Measurements from ENCODE around the gene GGT6. TPM values are rescaled to one million over a fixed set of nuclear protein-coding genes. Genes with fewer than 3 reads are reported as not detected.

The GGT6 gene
- polyA plus RNA-seq, 3 donors, result not detected

- peak; percentile 94 to 96 (median 95) for DNase-seq
- Histone ChIP-seq H3K27me3 (ENCODE audit: control insufficient read depth in 2 of 2, insufficient read depth in 2 of 2, low read length in 2 of 2) (no peaks in the 10 kb centered on the region), H3K4me2 (replicated peaks; ENCODE audit: extremely low read depth, low read length, poor library complexity, severe bottlenecking) (peak within 1 kb of the TSS; percentile 96), H3K9me3 (replicated peaks in 1 of 2; ENCODE audit: control insufficient read depth in 1 of 2, insufficient read depth in 1 of 2, low read length in 2 of 2) (no peaks in the 10 kb centered on the region), H3K9ac (ENCODE audit: insufficient read depth, low read length, poor library complexity, severe bottlenecking) (peak within 1 kb of the TSS; percentile 70), H3K36me3 (replicated peaks in 1 of 2; ENCODE audit: control insufficient read depth in 1 of 2, insufficient read depth in 2 of 2, low read length in 2 of 2) (peaks cover 28 to 34% of the 10 kb centered on the region in 2 donors), H3K27ac (ENCODE audit: low read depth in 1 of 2, low read length in 2 of 2) (peak within 1 kb of the TSS; percentile 62 to 80), H3K79me2 (ENCODE audit: insufficient read depth, low read length) (peaks cover 17% of the 10 kb centered on the region), H3K4me3 (replicated peaks in 1 of 3; ENCODE audit: low read depth in 2 of 3, low read length in 3 of 3) (peak within 1 kb of the TSS; percentile 70 to 89 (median 87)), H4K20me1 (ENCODE audit: insufficient read depth, low read length) (no peaks in the 10 kb centered on the region), H2AFZ (ENCODE audit: insufficient read depth, low read depth, low read length, poor library complexity, severe bottlenecking) (peak within 1 kb of the TSS; percentile 91), H3K4me1 (ENCODE audit: control insufficient read depth in 1 of 2, insufficient read depth in 2 of 2, low read length in 2 of 2) (peaks cover 19 to 26% of the 10 kb centered on the region in 2 donors)
- Mint-ChIP-seq H3K4me3 (peak within 1 kb of the TSS; percentile 91 to 97), H3K4me1 (peaks cover 21% of the 10 kb centered on the region), H3K27ac (peak within 1 kb of the TSS; percentile 86 to 96 (median 95)), H3K27me3 (ENCODE audit: low read depth in 3 of 3) (peaks cover 0 to 2% (median 1%) of the 10 kb centered on the region in 3 donors), H3K9me3 (no peaks in the 10 kb centered on the region), H3K36me3 (peaks cover 27 to 34% of the 10 kb centered on the region in 2 donors)
- intact Hi-C loops (cut with micrococcal nuclease), result loop anchor here in 1 of 2 donors (5.0 kb wide), 1 partner anchor 188 kb away; the partner anchor contains the start of gene UBE2G1
- WGBS (ENCODE audit: insufficient coverage), result under 1% methylated on average over 69 of the region's 69 CpGs
- peak; percentile 14 for TF ChIP-seq CTCF (IDR thresholded peaks at IDR 0.05)
Observed at GRCh38 chr17:4554997-4555799, 5.2 kb downstream of the GGT6 start, which contains the start of gene MYBBP1A. TSS of gene MYBBP1A (minus strand) at chr17:4555384. CDS start at chr17:4555324, 60 bp downstream.

- DNase-seq, result no peak
- peak overlapping the region; percentile 91 to 97 for H3K4me3 Mint-ChIP-seq
- H3K4me3 ChIP-seq (replicated peaks in 1 of 3; ENCODE audit: low read depth in 2 of 3, low read length in 3 of 3), result peak overlapping the region; percentile 70 to 89 (median 87)
Observed at GRCh38 chr17:4554441-4554996, 5.9 kb downstream of the GGT6 start.

More at GRCh38 chr17:4554441-4554996, 5.9 kb downstream of the GGT6 start:
- Histone ChIP-seq H3K9me3 (replicated peaks in 1 of 2; ENCODE audit: control insufficient read depth in 1 of 2, insufficient read depth in 1 of 2, low read length in 2 of 2) (no peaks in the 10 kb centered on the region), H3K9ac (ENCODE audit: insufficient read depth, low read length, poor library complexity, severe bottlenecking) (peak overlapping the region; percentile 70), H3K27me3 (ENCODE audit: control insufficient read depth in 2 of 2, insufficient read depth in 2 of 2, low read length in 2 of 2) (no peaks in the 10 kb centered on the region), H3K36me3 (replicated peaks in 1 of 2; ENCODE audit: control insufficient read depth in 1 of 2, insufficient read depth in 2 of 2, low read length in 2 of 2) (peaks cover 34 to 41% of the 10 kb centered on the region in 2 donors), H3K79me2 (ENCODE audit: insufficient read depth, low read length) (peaks cover 17% of the 10 kb centered on the region), H3K27ac (ENCODE audit: low read depth in 1 of 2, low read length in 2 of 2) (peak overlapping the region in 1 of 2 donors; percentile 80), H3K4me1 (ENCODE audit: control insufficient read depth in 1 of 2, insufficient read depth in 2 of 2, low read length in 2 of 2) (peaks cover 19 to 26% of the 10 kb centered on the region in 2 donors), H2AFZ (ENCODE audit: insufficient read depth, low read depth, low read length, poor library complexity, severe bottlenecking) (peak overlapping the region; percentile 91), H4K20me1 (ENCODE audit: insufficient read depth, low read length) (no peaks in the 10 kb centered on the region), H3K4me2 (replicated peaks; ENCODE audit: extremely low read depth, low read length, poor library complexity, severe bottlenecking) (peak overlapping the region; percentile 96)
- intact Hi-C loops (cut with micrococcal nuclease), result loop anchor here in 1 of 2 donors (5.0 kb wide), 1 partner anchor 187 kb away; the partner anchor contains the start of gene UBE2G1
- no peaks in the 10 kb centered on the region for H3K9me3 Mint-ChIP-seq
- peak overlapping the region in 6 of 7 donors; percentile 35 to 94 (median 83) for H3K27ac Mint-ChIP-seq
- H3K4me1 Mint-ChIP-seq, result peaks cover 21% of the 10 kb centered on the region
- peaks cover 31 to 41% of the 10 kb centered on the region in 2 donors for H3K36me3 Mint-ChIP-seq
- WGBS (ENCODE audit: insufficient coverage), result 18% methylated on average over 18 of the region's 18 CpGs
- peaks cover 0 to 2% (median 1%) of the 10 kb centered on the region in 3 donors for H3K27me3 Mint-ChIP-seq (ENCODE audit: low read depth in 3 of 3)
- TF ChIP-seq CTCF (IDR thresholded peaks at IDR 0.05), result no peak

All from CD14-positive monocyte (primary cell).